CD4-positive, alpha-beta T cell (primary cell): ENCODE measurements around the gene RUBCN. TPM values are rescaled to one million over a fixed set of nuclear protein-coding genes. Genes with fewer than 3 reads are reported as not detected.

Source experiments
- ATAC-seq: fragments of 200-7000 bp; cut with Tn5 transposase; one replicate; pipeline ENCODE4 v1.10.0; 2022; ENCODE audit warnings: mild to moderate bottlenecking; ENCODE audit not compliant: poor library complexity
- CTCF ChIA-PET: fragments of 350-600 bp; sonication (Branson Sonifier 250); formaldehyde crosslinking; loops from one replicate; lab custom pipeline; 2021; ENCODE audit warnings: antibody characterized with exemption, inconsistent platforms; lab: Charles Lee
- POLR2A ChIA-PET: fragments of 350-600 bp; sonication (Branson Sonifier 250); formaldehyde crosslinking; loops from one replicate; lab custom pipeline; 2021; ENCODE audit warnings: antibody characterized with exemption, inconsistent platforms; lab: Charles Lee
- DNase-seq, 14 experiments: peaks; one replicate each; pipeline ENCODE4 v3.0.0-alpha.2; 2013 to 2020; ENCODE audit warnings: mixed read lengths in 2 of 14
- H3K27ac ChIP-seq, 2 donors: one replicate each; pipeline versions ENCODE4 v1.5.1 to v1.7.0; 2013; ENCODE audit warnings: low read length in 2 of 2, low read depth in 1 of 2, mild to moderate bottlenecking in 1 of 2
- H3K27me3 ChIP-seq, 2 experiments: 1 replicate in 1 of 2; 2 replicates in 1 of 2; pipeline versions ENCODE4 v1.6.1 to v1.7.0; 2013; ENCODE audit warnings: low read length in 2 of 2, control low read depth in 1 of 2, mild to moderate bottlenecking in 1 of 2, moderate library complexity in 1 of 2; ENCODE audit not compliant: insufficient read depth in 2 of 2, control insufficient read depth in 1 of 2
- H3K36me3 ChIP-seq: one replicate; pipeline ENCODE4 v1.6.1; 2013; ENCODE audit warnings: low read length, control low read depth; ENCODE audit not compliant: insufficient read depth
- H3K4me1 ChIP-seq: one replicate; pipeline ENCODE4 v1.6.1; 2013; ENCODE audit warnings: low read length, control low read depth; ENCODE audit not compliant: insufficient read depth
- H3K4me3 ChIP-seq: one replicate; pipeline ENCODE4 v1.5.1; 2013; ENCODE audit warnings: mild to moderate bottlenecking, low read length, moderate library complexity
- H3K9me3 ChIP-seq, 2 experiments: 1 replicate in 1 of 2; 2 replicates in 1 of 2; pipeline versions ENCODE4 v1.6.1 to v1.7.0; 2013; ENCODE audit warnings: low read length in 2 of 2, mild to moderate bottlenecking in 2 of 2, control low read depth in 1 of 2, moderate library complexity in 1 of 2; ENCODE audit not compliant: control insufficient read depth in 1 of 2, insufficient read depth in 1 of 2
- H3K27ac Mint-ChIP-seq: one replicate; pipeline ENCODE4 v1.8.0; 2020; ENCODE audit warnings: mixed read lengths
- H3K27me3 Mint-ChIP-seq: one replicate; pipeline ENCODE4 v1.8.0; 2021; ENCODE audit warnings: mixed read lengths
- H3K36me3 Mint-ChIP-seq: one replicate; pipeline ENCODE4 v1.8.0; 2021; ENCODE audit warnings: low read depth, mixed read lengths
- H3K4me1 Mint-ChIP-seq: one replicate; pipeline ENCODE4 v1.8.0; 2021; ENCODE audit warnings: low read depth, mixed read lengths
- H3K4me3 Mint-ChIP-seq: one replicate; pipeline ENCODE4 v1.8.0; 2020; ENCODE audit warnings: mild to moderate bottlenecking, mixed read lengths
- H3K9me3 Mint-ChIP-seq: one replicate; pipeline ENCODE4 v1.8.0; 2020; ENCODE audit warnings: mixed read lengths
- CTCF ChIP-seq: fragments of 200-600 bp; IDR thresholded peaks from one replicate; pipeline ENCODE4 v1.8.0; 2022; ENCODE audit warnings: antibody characterized with exemption, mild to moderate bottlenecking
- intact Hi-C, 2 experiments: fragments of 100-400 bp; cut with DNase I in 1 of 2; cut with micrococcal nuclease in 1 of 2; formaldehyde crosslinking; loops; one replicate each; pipeline versions ENCODE4 v1.15.1 to v1.9.0; 2023 to 2025; cut with DNase I, micrococcal nuclease
- total RNA-seq, 174 experiments: library from RNA in 2 of 174; stranded (reverse) in 2 of 174; gene quantifications; one replicate each; pipeline ENCODE4 v1.2.3 and lab custom pipeline; 2021 to 2026

The RUBCN gene
- total RNA-seq, 2 experiments from 2014 or later, result 35.3 to 38.9 TPM

DNA sequence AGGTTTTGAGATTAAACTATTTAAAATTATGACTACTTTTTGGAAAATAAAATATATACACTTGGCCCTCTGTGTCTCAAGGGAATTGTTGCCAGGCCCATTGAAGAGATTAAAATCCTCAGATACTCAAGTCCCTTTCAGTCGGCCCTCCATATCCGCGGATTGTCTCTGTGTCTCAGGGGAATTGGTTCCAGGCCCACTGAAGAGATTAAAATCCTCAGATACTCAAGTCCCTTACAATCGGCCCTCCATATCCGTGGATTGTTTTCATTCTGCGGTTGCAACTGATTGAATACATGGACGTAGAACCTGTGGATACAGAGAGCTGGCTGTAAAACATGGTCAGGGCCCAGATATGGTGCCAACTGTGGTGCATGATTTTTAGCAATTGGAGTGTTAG lies 38.6 kb upstream of the RUBCN start:
- Histone ChIP-seq H3K4me3 (no peak overlapping the region), H3K4me1 (no peaks in the 10 kb centered on the region), H3K36me3 (peaks cover 78% of the 10 kb centered on the region), H3K9me3 (no peaks in the 10 kb centered on the region), H3K27ac (no peak overlapping the region), H3K27me3 (no peaks in the 10 kb centered on the region)
- ATAC-seq (no peak), DNase-seq (no peak)
- Mint-ChIP-seq H3K4me1 (no peaks in the 10 kb centered on the region), H3K27me3 (no peaks in the 10 kb centered on the region), H3K27ac (no peak overlapping the region), H3K36me3 (peaks cover 85% of the 10 kb centered on the region), H3K4me3 (no peak overlapping the region), H3K9me3 (no peaks in the 10 kb centered on the region)
- ChIA-PET POLR2A (no interaction called here), CTCF (no interaction called here)
- intact Hi-C loops, result no loop called here
- TF ChIP-seq CTCF, result no peak

- H3K27me3 Mint-ChIP-seq, result no peaks in the 10 kb centered on the region
- Histone ChIP-seq H3K36me3 (peaks cover 65% of the 10 kb centered on the region), H3K27ac (no peak overlapping the region), H3K4me3 (no peak overlapping the region), H3K4me1 (no peaks in the 10 kb centered on the region), H3K9me3 (no peaks in the 10 kb centered on the region), H3K27me3 (no peaks in the 10 kb centered on the region)
- intact Hi-C loops, result no loop called here
- no peak for DNase-seq
- no peak for TF ChIP-seq CTCF
- peaks cover 33% of the 10 kb centered on the region for H3K36me3 Mint-ChIP-seq
- ChIA-PET CTCF (no interaction called here), POLR2A (no interaction called here)
- H3K9me3 Mint-ChIP-seq, result no peaks in the 10 kb centered on the region
- no peak overlapping the region for H3K4me3 Mint-ChIP-seq
- ATAC-seq, result no peak
- peaks cover 3% of the 10 kb centered on the region for H3K4me1 Mint-ChIP-seq
- no peak overlapping the region for H3K27ac Mint-ChIP-seq
These were observed 25.1 kb upstream of the RUBCN start for GRCh38 chr3:197761784-197762183.

- Mint-ChIP-seq H3K4me3 (no peak overlapping the region), H3K4me1 (peaks cover 26% of the 10 kb centered on the region), H3K36me3 (peaks cover 26% of the 10 kb centered on the region), H3K27ac (no peak overlapping the region), H3K9me3 (no peaks in the 10 kb centered on the region), H3K27me3 (no peaks in the 10 kb centered on the region)
- ATAC-seq (no peak), DNase-seq (no peak)
- H3K4me1 ChIP-seq, result peaks cover 4% of the 10 kb centered on the region
- no peaks in the 10 kb centered on the region for H3K9me3 ChIP-seq
- H3K27ac ChIP-seq, result no peak overlapping the region
- peaks cover 47% of the 10 kb centered on the region for H3K36me3 ChIP-seq
- H3K27me3 ChIP-seq, result no peaks in the 10 kb centered on the region
- intact Hi-C loops, result no loop called here
- no peak for TF ChIP-seq CTCF
- H3K4me3 ChIP-seq, result no peak overlapping the region
- ChIA-PET POLR2A (no interaction called here), CTCF (no interaction called here)
These were observed 21.8 kb upstream of the RUBCN start for GRCh38 chr3:197758512-197758911.
